ENCODE results near the gene RBMS1.

RBMS1 gene

GRCh38 chr2:160328811-160329527 is 164.6 kb downstream of the RBMS1 start:
- peak; percentile 47 for DNase-seq

GRCh38 chr2:160326786-160327185 is 166.8 kb downstream of the RBMS1 start:
- no peak for DNase-seq

- DNase-seq, result no peak
Measured at GRCh38 chr2:160325418-160325817, 168.2 kb downstream of the RBMS1 start.

DNA sequence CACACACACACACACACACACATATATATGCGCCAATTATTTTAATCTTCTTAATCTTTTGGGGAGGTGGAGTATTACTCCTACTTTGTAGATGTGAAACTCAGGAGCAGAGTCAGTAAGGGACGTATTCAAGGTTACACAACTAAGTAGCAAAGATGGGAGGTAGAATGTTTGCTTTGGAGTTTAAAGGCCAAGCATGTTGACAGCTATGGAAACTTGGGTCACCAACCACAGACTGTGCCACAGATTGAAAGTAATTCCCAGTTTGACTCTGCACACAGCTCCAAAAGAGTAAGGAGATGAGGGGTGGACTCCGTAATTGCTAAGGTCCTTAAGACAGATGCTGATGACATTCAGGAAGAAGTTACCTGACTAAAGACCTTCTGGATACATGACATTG is 168.7 kb downstream of the RBMS1 start:
- peak; percentile 72 for DNase-seq

DNA sequence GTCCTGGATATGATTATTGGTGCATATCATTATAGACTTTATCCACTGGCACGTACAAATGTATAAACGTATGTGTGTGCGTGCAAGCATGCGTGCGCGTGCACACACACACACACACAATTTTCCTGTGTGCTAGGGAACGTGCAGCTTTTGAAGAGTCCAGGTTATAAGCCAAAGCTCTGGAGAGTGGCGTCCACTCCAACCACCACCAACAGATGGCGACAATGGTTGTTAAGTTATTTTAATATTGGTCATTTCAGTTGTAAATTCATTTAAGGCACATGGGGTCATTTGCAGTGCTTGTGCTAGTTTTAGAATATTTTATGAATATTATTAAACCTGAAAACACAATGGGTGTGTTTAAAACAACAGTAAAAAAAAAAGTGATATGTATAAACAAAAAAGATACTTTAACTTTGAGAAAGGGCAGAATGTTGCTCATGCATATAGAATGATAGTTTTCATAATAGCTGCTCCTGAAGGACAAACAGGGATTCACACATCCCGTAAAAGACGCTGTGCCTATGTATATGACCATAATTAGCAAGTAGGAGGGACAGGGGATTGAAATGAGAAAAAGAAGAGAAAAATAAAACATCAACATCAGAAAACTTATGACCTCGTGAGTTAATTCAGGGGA is 169.3 kb downstream of the RBMS1 start:
- peak; percentile 67 for DNase-seq

- peak; percentile 89 for DNase-seq
Measured at GRCh38 chr2:160322320-160322719, 171.3 kb downstream of the RBMS1 start.

DNA sequence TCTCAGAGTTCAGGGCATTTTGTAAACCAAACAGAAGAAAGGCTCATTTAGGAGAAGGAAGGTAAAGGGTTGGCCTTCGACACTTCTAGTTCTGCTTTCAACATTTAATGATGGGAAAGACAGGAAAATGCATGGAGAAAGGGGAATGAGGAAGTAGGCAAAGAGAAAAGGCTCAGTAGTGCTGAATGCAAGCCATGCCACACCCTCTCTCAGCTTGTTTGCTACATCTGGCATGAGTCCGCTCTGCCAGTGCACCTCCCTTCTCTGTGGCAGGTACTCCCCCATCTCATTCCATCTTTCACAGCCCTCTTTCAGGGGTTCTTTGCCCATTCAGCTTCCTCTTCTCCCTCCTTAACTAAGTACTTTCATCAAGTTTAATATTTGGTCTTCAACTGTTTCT is 172.6 kb downstream of the RBMS1 start:
- no peak for DNase-seq

- DNase-seq, result no peak
Measured at GRCh38 chr2:160319700-160320099, 173.9 kb downstream of the RBMS1 start.

- DNase-seq, result no peak
Measured at GRCh38 chr2:160318218-160318617, 175.4 kb downstream of the RBMS1 start.

DNA sequence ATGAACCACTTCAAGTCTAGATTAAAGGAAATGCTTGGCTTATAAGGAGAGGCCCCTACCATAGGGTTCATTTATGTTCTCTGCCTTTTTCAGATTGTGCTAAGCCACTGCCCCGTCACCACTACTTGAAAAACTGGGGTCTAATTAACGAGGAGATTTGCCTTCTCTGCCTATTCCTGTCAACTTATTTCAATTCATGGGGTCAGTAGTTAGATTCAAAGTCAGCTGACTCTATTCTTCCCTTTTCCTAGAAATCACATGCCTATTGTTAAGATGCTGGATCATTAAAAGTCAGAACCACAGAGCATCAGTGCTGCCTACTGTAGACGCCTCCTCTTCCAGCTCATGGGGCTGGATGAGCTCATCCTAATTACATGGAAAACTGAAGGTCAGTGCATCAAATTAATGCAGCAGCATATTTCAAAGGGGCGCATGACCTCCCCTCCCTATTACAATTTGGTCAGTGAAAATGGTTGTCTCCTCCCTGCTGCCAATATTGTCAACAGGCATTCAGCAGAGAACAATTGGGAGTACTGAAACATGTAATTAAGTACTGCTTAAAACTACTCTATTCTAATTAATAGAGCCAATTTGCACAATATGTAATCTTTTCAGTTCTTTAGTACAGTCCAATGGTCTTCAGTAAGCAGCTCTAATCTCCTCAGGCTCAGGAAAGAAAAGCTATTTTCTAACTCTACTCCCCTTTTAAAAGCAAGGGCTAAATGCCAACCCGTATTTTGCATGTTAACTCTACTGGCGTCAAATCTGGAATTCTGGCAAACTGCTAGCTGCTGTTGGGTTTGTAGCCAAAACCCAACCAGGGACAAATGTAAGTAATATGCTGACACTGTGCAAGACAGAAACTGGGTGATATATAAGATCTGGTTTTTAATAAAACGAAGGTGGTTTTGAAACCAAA is 176.2 kb downstream of the RBMS1 start:
- no peak for DNase-seq

- DNase-seq, result no peak
Measured at GRCh38 chr2:160315337-160315736, 178.3 kb downstream of the RBMS1 start.

GRCh38 chr2:160310118-160310828 is 183.3 kb downstream of the RBMS1 start:
- no peak for DNase-seq

DNA sequence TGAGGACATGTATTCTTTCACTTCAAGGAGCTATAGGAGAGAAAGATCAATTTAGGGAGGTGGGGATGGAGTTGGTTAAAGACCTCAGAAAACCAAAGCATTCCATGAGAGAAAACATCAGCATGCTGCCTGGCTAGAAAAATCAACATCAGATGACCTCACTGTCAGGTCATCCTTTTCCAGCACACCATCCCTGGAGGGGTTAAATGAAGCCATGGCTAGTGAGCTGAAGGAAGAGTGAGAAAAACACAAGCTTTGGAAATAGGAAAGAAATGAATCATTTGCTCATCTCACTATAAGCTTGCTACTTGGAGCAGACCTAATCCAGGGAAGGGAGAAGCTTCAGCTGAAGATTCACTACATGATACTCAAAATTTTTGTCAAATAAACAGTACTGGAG is 184.0 kb downstream of the RBMS1 start:
- no peak for DNase-seq

GRCh38 chr2:160308915-160309314 is 184.7 kb downstream of the RBMS1 start:
- no peak for DNase-seq

- DNase-seq, result no peak
Measured at GRCh38 chr2:160308476-160308875, 185.1 kb downstream of the RBMS1 start.

- DNase-seq, result no peak
Measured at GRCh38 chr2:160306985-160307384, 186.6 kb downstream of the RBMS1 start.

DNA sequence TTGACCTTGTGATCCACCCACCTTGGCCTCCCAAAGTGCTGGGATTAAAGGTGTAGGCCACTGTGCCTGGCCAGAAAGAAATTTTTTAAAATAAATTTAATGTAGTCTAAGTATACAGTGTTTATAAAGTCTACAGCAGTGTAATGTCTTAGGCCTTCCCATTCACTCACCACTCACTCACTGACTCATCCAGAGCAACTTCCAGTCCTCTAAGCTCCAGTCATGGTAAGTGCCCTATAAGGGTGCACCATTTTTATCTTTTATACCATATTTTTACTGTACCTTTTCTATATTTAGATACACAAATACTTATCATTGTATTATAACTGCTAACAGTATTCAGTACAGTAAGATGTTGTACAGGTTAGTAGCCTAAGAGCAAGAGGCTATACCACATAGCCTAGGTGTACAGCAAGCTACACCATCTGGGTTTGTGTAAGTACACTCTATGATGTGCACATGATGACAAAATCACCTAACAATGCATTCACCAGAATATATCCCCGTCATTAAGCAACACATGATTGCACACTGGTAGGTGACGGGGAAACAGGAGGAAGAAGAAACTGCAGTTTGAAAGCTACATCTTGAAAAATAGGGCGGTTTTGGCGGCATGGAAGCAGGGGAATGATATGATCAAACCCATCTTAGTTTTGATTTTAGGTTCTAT is 188.4 kb downstream of the RBMS1 start:
- DNase-seq, result no peak

GRCh38 chr2:160303527-160303926 is 190.1 kb downstream of the RBMS1 start:
- DNase-seq, result no peak

- DNase-seq, result no peak
Measured at GRCh38 chr2:160303076-160303475, 190.5 kb downstream of the RBMS1 start.

- DNase-seq, result peak; percentile 90
Measured at GRCh38 chr2:160301420-160301819, 192.2 kb downstream of the RBMS1 start.

- peak; percentile 56 for DNase-seq
Measured at GRCh38 chr2:160300203-160300602, 193.4 kb downstream of the RBMS1 start.

GRCh38 chr2:160299540-160299939 is 194.1 kb downstream of the RBMS1 start:
- peak; percentile 87 for DNase-seq
